OCI-LY7 (cell line): ENCODE data around the gene ATP2B1. TPM values are rescaled to one million over a fixed set of nuclear protein-coding genes. Genes with fewer than 3 reads are reported as not detected.

Experiments used
- BruUV-seq: library from RNA; stranded (reverse); fragments of 400-500 nt; replicated peaks from 2 replicates; lab custom pipeline; 2021; lab: Mats Ljungman, UMichigan
- CTCF ChIA-PET: fragments of 300-600 bp; sonication (Branson Sonifier 250); formaldehyde crosslinking; loops from one replicate; lab custom pipeline; 2022; ENCODE audit warnings: antibody characterized with exemption; ENCODE audit not compliant: unreplicated experiment; lab: Charles Lee
- POLR2A ChIA-PET: fragments of 300-600 bp; sonication (Branson Sonifier 250); formaldehyde crosslinking; loops from one replicate; lab custom pipeline; 2022; ENCODE audit warnings: antibody characterized with exemption; lab: Charles Lee
- DNase-seq: peaks from one replicate; pipeline ENCODE4 v3.0.0-alpha.2; 2015; ENCODE audit warnings: low spot score
- H2AFZ ChIP-seq: fragments of 200-600 bp; sonication (generic), shearing (Covaris generic); 2 replicates; pipeline ENCODE4 v1.6.1; 2014; ENCODE audit warnings: mild to moderate bottlenecking, antibody characterized with exemption, low read length, moderate library complexity
- H3K27ac ChIP-seq: fragments of 200-600 bp; sonication (generic); 2 replicates; pipeline ENCODE4 v1.5.1; 2014; ENCODE audit warnings: mixed run types, low read depth, mild to moderate bottlenecking, moderate library complexity, low read length, inconsistent platforms; ENCODE audit not compliant: poor library complexity, severe bottlenecking
- H3K36me3 ChIP-seq: fragments of 200-600 bp; sonication (generic); 2 replicates; pipeline ENCODE4 v1.6.1; 2014; ENCODE audit warnings: mild to moderate bottlenecking, antibody characterized with exemption, low read length, moderate library complexity, mixed read lengths; ENCODE audit not compliant: insufficient read depth
- H3K4me1 ChIP-seq: fragments of 200-600 bp; sonication (generic); 2 replicates; pipeline ENCODE4 v1.5.1; 2014; ENCODE audit warnings: mild to moderate bottlenecking, low read length; ENCODE audit not compliant: insufficient read depth, poor library complexity, severe bottlenecking
- H3K4me2 ChIP-seq: fragments of 200-600 bp; sonication (generic); 2 replicates; pipeline ENCODE4 v1.6.1; 2014; ENCODE audit warnings: mild to moderate bottlenecking, low read length
- H3K4me3 ChIP-seq: fragments of 200-600 bp; sonication (generic); 2 replicates; pipeline ENCODE4 v1.5.1; 2014; ENCODE audit warnings: mild to moderate bottlenecking, low read depth, low read length; ENCODE audit not compliant: poor library complexity, severe bottlenecking
- H3K79me2 ChIP-seq: fragments of 200-600 bp; sonication (generic); 2 replicates; pipeline ENCODE4 v1.6.1; 2016; ENCODE audit warnings: low read depth, mild to moderate bottlenecking, low read length, moderate library complexity, mixed read lengths; ENCODE audit not compliant: insufficient read depth
- H3K9me2 ChIP-seq: fragments of 200-600 bp; sonication (generic); 2 replicates; pipeline ENCODE4 v1.6.1; 2016; ENCODE audit warnings: mild to moderate bottlenecking, low read length, mixed read lengths; ENCODE audit not compliant: insufficient read depth
- H3K9me3 ChIP-seq: fragments of 200-600 bp; sonication (generic); 2 replicates; pipeline ENCODE4 v1.6.1; 2014; ENCODE audit warnings: mild to moderate bottlenecking, mixed run types, low read length, mixed read lengths
- H4K20me1 ChIP-seq: fragments of 200-600 bp; sonication (generic); 2 replicates; pipeline ENCODE4 v1.6.1; 2014; ENCODE audit warnings: mild to moderate bottlenecking, antibody characterized with exemption, low read length, moderate library complexity, mixed read lengths; ENCODE audit not compliant: insufficient read depth
- CTCF ChIP-seq: fragments of 200-600 bp; sonication (generic); conservative IDR thresholded peaks from 2 replicates; pipeline ENCODE4 v1.5.1; 2014; ENCODE audit warnings: mild to moderate bottlenecking, antibody characterized with exemption, low read length, moderate library complexity, mixed read lengths
- EZH2phosphoT487 ChIP-seq: fragments of 200-600 bp; sonication (generic); IDR thresholded peaks from 2 replicates; pipeline ENCODE4 v1.6.1; 2018; ENCODE audit warnings: low read depth, borderline replicate concordance, mild to moderate bottlenecking, mixed run types, antibody characterized with exemption, low read length, moderate library complexity, mixed read lengths
- intact Hi-C: fragments of 100-400 bp; cut with micrococcal nuclease; formaldehyde crosslinking; loops from one replicate; pipeline ENCODE4 v1.10.0; 2022; ENCODE audit not compliant: unreplicated experiment
- small RNA-seq: library from RNA; depleted of rRNA; stranded (forward); fragments of <200 nt; gene quantifications from one replicate; pipeline ENCODE3, GENCODE V24; 2014
- total RNA-seq, 2 experiments: library from RNA; depleted of rRNA in 1 of 2; stranded (reverse); fragments of >200 nt in 1 of 2; shearing (Covaris generic) in 1 of 2; gene quantifications; 2 replicates each; pipeline ENCODE4 v1.2.3, GENCODE V29; 2014 to 2022

Gene ATP2B1
- total RNA-seq, 2 experiments from 2014 or later = 58.5 to 74.9 TPM

GRCh38 chr12:89539426-89540223 lies 169.0 kb downstream of the ATP2B1 start:
- Histone ChIP-seq H3K4me3 (no peak overlapping the region), H3K4me2 (no peak overlapping the region), H3K4me1 (no peaks in the 10 kb centered on the region), H2AFZ (no peak overlapping the region), H3K9me3 (no peaks in the 10 kb centered on the region), H3K79me2 (no peaks in the 10 kb centered on the region), H3K36me3 (no peaks in the 10 kb centered on the region), H3K9me2 (no peaks in the 10 kb centered on the region), H3K27ac (no peak overlapping the region), H4K20me1 (no peaks in the 10 kb centered on the region)
- no peak for DNase-seq
- ChIA-PET POLR2A (interaction anchor here (1.1 to 1.8 kb wide), 3 partner anchors 10 to 12 kb away, joined by 3 read pairs; no protein-coding TSS in a partner anchor), CTCF (no interaction called here)
- TF ChIP-seq EZH2phosphoT487 (no peak), CTCF (no peak)
- intact Hi-C loops = loop anchor here (5.0 to 10.0 kb wide), 4 partner anchors 168 to 1318 kb away; partner anchors contain the start of gene ATP2B1
- no TSS peak for BruUV-seq

- no peaks in the 10 kb centered on the region for H4K20me1 ChIP-seq
- H3K9me3 ChIP-seq = no peaks in the 10 kb centered on the region
- no peaks in the 10 kb centered on the region for H3K9me2 ChIP-seq
- no peak for TF ChIP-seq CTCF
- no peak for TF ChIP-seq EZH2phosphoT487
- no peaks in the 10 kb centered on the region for H3K79me2 ChIP-seq
- CTCF ChIA-PET = no interaction called here
- intact Hi-C loops = no loop called here
- H3K27ac ChIP-seq = no peak overlapping the region
- no peak overlapping the region for H3K4me3 ChIP-seq
- POLR2A ChIA-PET = interaction anchor here (1.8 kb wide), 1 partner anchor 10 kb away, joined by 3 read pairs; no protein-coding TSS in a partner anchor
- H2AFZ ChIP-seq = no peak overlapping the region
- no peak overlapping the region for H3K4me2 ChIP-seq
- no peak for DNase-seq
- H3K4me1 ChIP-seq = no peaks in the 10 kb centered on the region
- H3K36me3 ChIP-seq = no peaks in the 10 kb centered on the region
- no TSS peak for BruUV-seq
These were observed 169.7 kb downstream of the ATP2B1 start for GRCh38 chr12:89538897-89539296.

Small RNA genes lying within 50 kb of the gene (small RNA-seq; reads per million reads assigned to genes)
- not detected for gene AC025034.2
- gene RNA5SP365 = 0.68 reads per million, percentile 25 among the genes with 10 or more reads in this experiment
- gene RNU6-148P = not detected

Other genes with a start within 250 kb of the ATP2B1 start
- gene GALNT4, start 184.0 kb downstream of the ATP2B1 start, total RNA-seq (2014; rRNA removed; shearing (Covaris generic)) = 2.1 and 3.8 TPM in 2 replicates
- gene GALNT4, start 184.0 kb downstream of the ATP2B1 start, total RNA-seq (2022) = 3.7 and 4.4 TPM in 2 replicates
- 18.0 and 30.9 TPM in 2 replicates for gene POC1B, start 182.8 kb downstream of the ATP2B1 start, total RNA-seq (2014; rRNA removed; shearing (Covaris generic))
- gene POC1B, start 182.8 kb downstream of the ATP2B1 start, total RNA-seq (2022) = 28.9 and 36.8 TPM in 2 replicates